ENCODE data around the gene TMEM120A. TPM values are rescaled to one million over a fixed set of nuclear protein-coding genes. Genes with fewer than 3 reads are reported as not detected.

The TMEM120A gene
- total and polyA plus RNA-seq, 7 donors: 18.3 to 88.2 (median 49.0) TPM

DNA sequence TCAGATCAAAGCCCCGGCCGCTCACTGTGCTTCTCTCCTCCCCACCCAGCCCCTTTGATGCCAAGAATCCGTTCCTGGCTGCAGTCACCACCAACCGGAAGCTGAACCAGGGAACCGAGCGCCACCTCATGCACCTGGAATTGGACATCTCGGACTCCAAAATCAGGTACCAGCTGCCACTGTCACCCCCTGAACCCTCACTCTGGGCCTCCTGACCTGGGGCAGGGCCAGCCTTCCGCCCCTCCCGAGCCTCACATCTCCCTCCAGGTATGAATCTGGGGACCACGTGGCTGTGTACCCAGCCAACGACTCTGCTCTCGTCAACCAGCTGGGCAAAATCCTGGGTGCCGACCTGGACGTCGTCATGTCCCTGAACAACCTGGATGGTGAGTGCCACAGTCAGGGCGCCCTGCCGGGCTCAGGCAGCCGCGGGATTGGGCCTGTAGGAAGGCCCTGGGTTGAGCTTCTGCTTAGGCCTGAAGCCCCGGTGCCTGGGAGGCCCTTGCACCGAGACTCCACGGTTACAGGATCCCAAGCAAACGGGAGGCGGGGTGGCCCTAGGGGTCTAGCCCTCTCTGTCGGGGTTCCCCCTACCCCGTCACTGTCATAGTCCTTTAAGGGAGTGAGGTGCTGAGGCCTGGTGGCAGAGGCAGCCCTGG is 10.8 kb downstream of the TMEM120A start:
- Histone ChIP-seq H3K27ac (no peak overlapping the region), H3K36me3 (peaks cover 32 to 93% (median 59%) of the 10 kb centered on the region in 4 donors), H3K9me3 (no peaks in the 10 kb centered on the region), H3K27me3 (no peaks in the 10 kb centered on the region), H3K4me1 (peaks cover 0 to 6% (median 0%) of the 10 kb centered on the region in 4 donors), H3K4me3 (no peak overlapping the region)
- no peak for TF ChIP-seq EP300 (IDR thresholded peaks at IDR 0.05)
- no peak for TF ChIP-seq CTCF (IDR thresholded peaks at IDR 0.05)
- TF ChIP-seq POLR2AphosphoS5 (IDR thresholded peaks at IDR 0.05): no peak
- no peak for TF ChIP-seq POLR2A (IDR thresholded peaks at IDR 0.05)
- peak; percentile 64 for DNase-seq
- intact Hi-C loops (cut with DNase I): no loop called here
- 92 to 94% methylated on average over 26 of the region's 26 CpGs for WGBS, 2 donors

DNA sequence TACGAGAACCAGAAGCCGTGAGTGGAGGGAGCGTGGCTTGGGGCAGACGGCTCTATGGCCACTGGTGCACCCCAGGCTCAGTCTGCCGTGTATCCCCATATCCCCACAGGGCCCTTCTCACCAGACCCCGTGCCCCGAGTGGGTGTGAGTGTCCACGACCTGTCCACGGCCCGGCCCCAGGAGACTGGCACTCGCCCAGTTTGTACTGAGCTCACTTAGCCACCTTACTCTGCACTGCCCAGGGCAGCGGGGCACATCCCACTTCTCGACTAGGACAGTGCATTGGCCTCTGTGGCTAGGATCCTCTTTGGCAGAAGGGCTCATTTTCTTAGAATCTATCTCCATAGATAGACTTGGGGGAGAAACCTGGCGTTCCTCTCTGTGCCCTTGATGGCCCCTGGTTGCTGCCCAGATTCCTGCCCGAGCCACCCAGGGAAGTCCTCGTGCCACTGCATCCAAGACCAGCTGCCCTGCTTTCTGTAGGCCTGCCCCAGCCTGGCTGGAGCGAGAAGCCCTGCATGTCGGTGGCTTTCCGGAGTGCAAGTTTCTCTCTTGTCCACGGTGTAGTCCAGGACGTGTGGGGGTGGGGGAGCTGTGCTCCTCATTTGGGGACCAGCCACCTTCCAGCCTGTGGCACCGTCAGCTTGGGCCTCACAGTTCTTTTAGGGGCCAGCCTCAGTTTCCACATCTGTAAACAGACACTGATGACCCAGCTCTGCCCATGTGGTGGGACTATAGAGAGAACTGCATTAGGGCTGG is 11.9 kb downstream of the TMEM120A start:
- Histone ChIP-seq H3K36me3 (peaks cover 32 to 85% (median 57%) of the 10 kb centered on the region in 4 donors), H3K4me3 (no peak overlapping the region), H3K4me1 (peaks cover 0 to 6% (median 2%) of the 10 kb centered on the region in 4 donors), H3K27me3 (no peaks in the 10 kb centered on the region), H3K9me3 (no peaks in the 10 kb centered on the region), H3K27ac (no peak overlapping the region)
- WGBS, 2 donors: 91 to 94% methylated on average over 22 of the region's 22 CpGs
- intact Hi-C loops (cut with DNase I): no loop called here
- TF ChIP-seq EP300 (IDR thresholded peaks at IDR 0.05) (no peak), CTCF (IDR thresholded peaks at IDR 0.05) (no peak), POLR2AphosphoS5 (IDR thresholded peaks at IDR 0.05) (no peak), POLR2A (IDR thresholded peaks at IDR 0.05) (no peak)
- peak; percentile 56 for DNase-seq

- Histone ChIP-seq H3K9me3 (no peaks in the 10 kb centered on the region), H3K4me1 (peaks cover 0 to 6% (median 2%) of the 10 kb centered on the region in 4 donors), H3K4me3 (no peak overlapping the region), H3K27ac (no peak overlapping the region), H3K36me3 (peaks cover 32 to 76% (median 50%) of the 10 kb centered on the region in 4 donors), H3K27me3 (no peaks in the 10 kb centered on the region)
- intact Hi-C loops (cut with DNase I): no loop called here
- no peak for TF ChIP-seq POLR2AphosphoS5 (IDR thresholded peaks at IDR 0.05)
- TF ChIP-seq EP300 (IDR thresholded peaks at IDR 0.05): no peak
- TF ChIP-seq CTCF (IDR thresholded peaks at IDR 0.05): no peak
- no peak for TF ChIP-seq POLR2A (IDR thresholded peaks at IDR 0.05)
- DNase-seq: peak; percentile 67
- WGBS, 2 donors: 91% methylated on average over 38 of the region's 38 CpGs
Observed at GRCh38 chr7:75981453-75982305, 12.7 kb downstream of the TMEM120A start.

GRCh38 chr7:75981203-75981452 is 13.3 kb downstream of the TMEM120A start:
- Histone ChIP-seq H3K9me3 (no peaks in the 10 kb centered on the region), H3K27ac (no peak overlapping the region), H3K4me3 (no peak overlapping the region), H3K27me3 (no peaks in the 10 kb centered on the region), H3K4me1 (peaks cover 0 to 6% (median 2%) of the 10 kb centered on the region in 4 donors), H3K36me3 (peaks cover 32 to 71% (median 45%) of the 10 kb centered on the region in 4 donors)
- TF ChIP-seq POLR2AphosphoS5 (IDR thresholded peaks at IDR 0.05) (no peak), CTCF (IDR thresholded peaks at IDR 0.05) (no peak), EP300 (IDR thresholded peaks at IDR 0.05) (no peak), POLR2A (IDR thresholded peaks at IDR 0.05) (no peak)
- 88 to 90% methylated on average over 12 of the region's 12 CpGs for WGBS, 2 donors
- DNase-seq: no peak
- intact Hi-C loops (cut with DNase I): no loop called here
